Measurements from ENCODE around the gene KIRREL2. TPM values are rescaled to one million over a fixed set of nuclear protein-coding genes. Genes with fewer than 3 reads are reported as not detected.

Gene KIRREL2
- total RNA-seq, 1 donor from 2014 or later, result 100.0 TPM

GRCh38 chr19:35901055-35901644, 44.4 kb downstream of the KIRREL2 start:
- H3K4me3 Mint-ChIP-seq (ENCODE audit: low read depth), result peak overlapping the region; percentile 88
- peaks cover 25% of the 10 kb centered on the region for H3K27me3 Mint-ChIP-seq
- no peak overlapping the region for H3K27ac Mint-ChIP-seq
- TF ChIP-seq, protein P1, sequence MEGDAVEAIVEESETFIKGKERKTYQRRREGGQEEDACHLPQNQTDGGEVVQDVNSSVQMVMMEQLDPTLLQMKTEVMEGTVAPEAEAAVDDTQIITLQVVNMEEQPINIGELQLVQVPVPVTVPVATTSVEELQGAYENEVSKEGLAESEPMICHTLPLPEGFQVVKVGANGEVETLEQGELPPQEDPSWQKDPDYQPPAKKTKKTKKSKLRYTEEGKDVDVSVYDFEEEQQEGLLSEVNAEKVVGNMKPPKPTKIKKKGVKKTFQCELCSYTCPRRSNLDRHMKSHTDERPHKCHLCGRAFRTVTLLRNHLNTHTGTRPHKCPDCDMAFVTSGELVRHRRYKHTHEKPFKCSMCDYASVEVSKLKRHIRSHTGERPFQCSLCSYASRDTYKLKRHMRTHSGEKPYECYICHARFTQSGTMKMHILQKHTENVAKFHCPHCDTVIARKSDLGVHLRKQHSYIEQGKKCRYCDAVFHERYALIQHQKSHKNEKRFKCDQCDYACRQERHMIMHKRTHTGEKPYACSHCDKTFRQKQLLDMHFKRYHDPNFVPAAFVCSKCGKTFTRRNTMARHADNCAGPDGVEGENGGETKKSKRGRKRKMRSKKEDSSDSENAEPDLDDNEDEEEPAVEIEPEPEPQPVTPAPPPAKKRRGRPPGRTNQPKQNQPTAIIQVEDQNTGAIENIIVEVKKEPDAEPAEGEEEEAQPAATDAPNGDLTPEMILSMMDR (IDR thresholded peaks at IDR 0.05; ENCODE audit: unreplicated experiment), result no peak
- no peak for DNase-seq (ENCODE audit: low spot score, unreplicated experiment)
- H3K36me3 Mint-ChIP-seq (ENCODE audit: insufficient read depth), result no peaks in the 10 kb centered on the region
- peaks cover 15% of the 10 kb centered on the region for H3K4me1 Mint-ChIP-seq (ENCODE audit: low read depth)
- H3K9me3 Mint-ChIP-seq (ENCODE audit: low read depth), result no peaks in the 10 kb centered on the region

DNA sequence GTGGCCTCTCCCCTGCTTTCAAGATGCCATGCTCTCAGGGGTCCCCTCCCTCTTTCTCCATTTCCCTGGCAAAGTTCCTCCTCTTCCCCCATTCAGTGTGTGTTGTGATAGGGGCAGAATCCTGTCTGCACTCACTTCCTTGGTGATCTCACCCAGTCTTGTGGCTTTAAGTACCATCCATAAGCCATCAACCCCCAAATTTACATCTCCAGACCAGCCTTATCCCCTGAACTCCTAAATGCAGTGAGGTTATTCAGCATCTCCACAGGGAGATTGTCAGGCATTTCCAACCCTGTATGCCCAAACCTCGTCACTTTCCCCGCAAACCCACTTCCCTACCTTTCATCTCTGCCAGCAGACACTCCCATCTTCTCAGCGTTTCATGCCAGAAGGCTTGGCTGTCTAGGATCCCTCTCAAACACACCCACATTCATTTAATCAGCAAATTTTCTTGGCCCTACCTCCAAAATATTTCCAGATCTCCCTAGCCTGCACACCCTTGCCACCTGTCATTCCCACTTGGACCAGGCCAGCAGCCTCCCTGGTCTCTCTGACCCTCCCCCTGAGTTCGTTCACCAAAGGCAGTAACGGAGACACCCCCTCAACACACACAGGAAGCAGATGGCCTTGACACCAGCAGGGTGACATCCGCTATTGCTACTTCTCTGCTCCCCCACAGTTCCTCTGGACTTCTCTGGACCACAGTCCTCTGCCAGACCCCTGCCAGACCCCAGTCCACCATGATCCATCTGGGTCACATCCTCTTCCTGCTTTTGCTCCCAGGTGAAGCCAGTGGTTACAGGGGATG, 45.3 kb downstream of the KIRREL2 start, which contains the start of gene HCST:
TSS of gene HCST (plus strand) at position 676 of the 808 bp plus-strand sequence. CDS start at position 741, 65 bp downstream.
- Mint-ChIP-seq H3K27me3 (peaks cover 25% of the 10 kb centered on the region), H3K4me1 (ENCODE audit: low read depth) (peaks cover 15% of the 10 kb centered on the region), H3K4me3 (ENCODE audit: low read depth) (peak within 1 kb of the TSS; percentile 64), H3K36me3 (ENCODE audit: insufficient read depth) (no peaks in the 10 kb centered on the region), H3K9me3 (ENCODE audit: low read depth) (no peaks in the 10 kb centered on the region), H3K27ac (no peak within 1 kb of the TSS)
- no peak for DNase-seq (ENCODE audit: low spot score, unreplicated experiment)
- TF ChIP-seq, protein P1 (IDR thresholded peaks at IDR 0.05; ENCODE audit: unreplicated experiment), result no peak

GRCh38 chr19:35902870-35903475, 46.3 kb downstream of the KIRREL2 start:
- peaks cover 15% of the 10 kb centered on the region for H3K4me1 Mint-ChIP-seq (ENCODE audit: low read depth)
- H3K27me3 Mint-ChIP-seq, result peaks cover 27% of the 10 kb centered on the region
- TF ChIP-seq, protein P1 (IDR thresholded peaks at IDR 0.05; ENCODE audit: unreplicated experiment), result no peak
- H3K36me3 Mint-ChIP-seq (ENCODE audit: insufficient read depth), result no peaks in the 10 kb centered on the region
- no peaks in the 10 kb centered on the region for H3K9me3 Mint-ChIP-seq (ENCODE audit: low read depth)
- DNase-seq (ENCODE audit: low spot score, unreplicated experiment), result no peak
- no peak overlapping the region for H3K27ac Mint-ChIP-seq
- H3K4me3 Mint-ChIP-seq (ENCODE audit: low read depth), result peak overlapping the region; percentile 64

- TF ChIP-seq, protein P1 (IDR thresholded peaks at IDR 0.05; ENCODE audit: unreplicated experiment), result no peak
- H3K27ac Mint-ChIP-seq, result no peak overlapping the region
- DNase-seq (ENCODE audit: low spot score, unreplicated experiment), result no peak
- peaks cover 14% of the 10 kb centered on the region for H3K4me1 Mint-ChIP-seq (ENCODE audit: low read depth)
- H3K4me3 Mint-ChIP-seq (ENCODE audit: low read depth), result peak overlapping the region; percentile 64
- no peaks in the 10 kb centered on the region for H3K36me3 Mint-ChIP-seq (ENCODE audit: insufficient read depth)
- peaks cover 27% of the 10 kb centered on the region for H3K27me3 Mint-ChIP-seq
- H3K9me3 Mint-ChIP-seq (ENCODE audit: low read depth), result no peaks in the 10 kb centered on the region
Observed at GRCh38 chr19:35903550-35904179, 47.0 kb downstream of the KIRREL2 start.
